Astrocyte of the cerebellum (primary cell): ENCODE data around the gene FAM168A.

ENCODE experiments used
- DNase-seq: peaks from one replicate; pipeline ENCODE4 v3.0.0-alpha.2; 2011; ENCODE audit warnings: low read depth
- H3K4me3 ChIP-seq: 2 replicates; pipeline ENCODE4 v1.5.1; 2011; ENCODE audit warnings: mild to moderate bottlenecking, low read depth, low read length, moderate library complexity
- in situ Hi-C: cut with HindIII; loops from 2 replicates; pipeline ENCODE4 v1.10.0; 2017; ENCODE audit warnings: low sequenced_read_pairs
- TF ChIP-seq, protein P1 (sequence below): IDR thresholded peaks from 2 replicates; pipeline ENCODE4 v1.5.1; 2012; ENCODE audit warnings: low read length, low read depth, moderate library complexity, mild to moderate bottlenecking; ENCODE audit errors: missing control alignments

Gene FAM168A

DNA sequence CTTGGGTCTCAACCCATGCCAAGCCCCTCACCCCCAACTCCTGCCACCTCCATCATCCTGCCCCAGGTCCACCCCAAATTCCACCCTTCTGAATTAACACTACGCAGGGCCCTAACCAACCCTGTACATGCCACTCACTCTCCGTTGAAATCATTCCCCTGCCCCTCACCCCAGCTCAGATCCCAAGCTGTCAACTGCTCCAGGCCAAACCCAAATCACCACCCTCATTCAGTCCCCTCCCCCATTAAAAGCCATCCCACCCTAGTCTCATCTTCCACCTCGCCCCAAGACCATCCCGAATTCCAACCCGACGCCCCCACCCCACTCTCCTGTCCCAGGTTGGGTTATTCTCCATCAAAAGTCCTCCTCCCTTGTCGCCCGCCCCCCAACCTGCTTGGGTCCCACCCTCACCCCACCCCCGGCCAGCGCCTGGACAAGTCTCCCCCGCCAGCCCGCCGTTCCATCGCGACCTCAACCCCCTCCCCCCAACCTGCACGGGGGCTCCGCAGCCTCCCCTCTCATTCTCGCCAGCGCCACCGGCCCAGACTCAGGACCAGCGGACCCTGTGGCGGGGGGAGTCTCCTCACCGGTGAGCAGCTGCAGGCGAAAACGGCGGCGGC lies 466 bp downstream of the FAM168A start:
- TF ChIP-seq, protein P1, sequence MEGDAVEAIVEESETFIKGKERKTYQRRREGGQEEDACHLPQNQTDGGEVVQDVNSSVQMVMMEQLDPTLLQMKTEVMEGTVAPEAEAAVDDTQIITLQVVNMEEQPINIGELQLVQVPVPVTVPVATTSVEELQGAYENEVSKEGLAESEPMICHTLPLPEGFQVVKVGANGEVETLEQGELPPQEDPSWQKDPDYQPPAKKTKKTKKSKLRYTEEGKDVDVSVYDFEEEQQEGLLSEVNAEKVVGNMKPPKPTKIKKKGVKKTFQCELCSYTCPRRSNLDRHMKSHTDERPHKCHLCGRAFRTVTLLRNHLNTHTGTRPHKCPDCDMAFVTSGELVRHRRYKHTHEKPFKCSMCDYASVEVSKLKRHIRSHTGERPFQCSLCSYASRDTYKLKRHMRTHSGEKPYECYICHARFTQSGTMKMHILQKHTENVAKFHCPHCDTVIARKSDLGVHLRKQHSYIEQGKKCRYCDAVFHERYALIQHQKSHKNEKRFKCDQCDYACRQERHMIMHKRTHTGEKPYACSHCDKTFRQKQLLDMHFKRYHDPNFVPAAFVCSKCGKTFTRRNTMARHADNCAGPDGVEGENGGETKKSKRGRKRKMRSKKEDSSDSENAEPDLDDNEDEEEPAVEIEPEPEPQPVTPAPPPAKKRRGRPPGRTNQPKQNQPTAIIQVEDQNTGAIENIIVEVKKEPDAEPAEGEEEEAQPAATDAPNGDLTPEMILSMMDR, result no peak
- peak overlapping the region; percentile 75 for H3K4me3 ChIP-seq
- DNase-seq, result no peak
- in situ Hi-C loops, result no loop called here

- DNase-seq, result no peak
- in situ Hi-C loops, result no loop called here
- peak overlapping the region; percentile 75 for H3K4me3 ChIP-seq
- TF ChIP-seq, protein P1, result no peak
These were observed 1.4 kb downstream of the FAM168A start for GRCh38 chr11:73596547-73596946.

DNA sequence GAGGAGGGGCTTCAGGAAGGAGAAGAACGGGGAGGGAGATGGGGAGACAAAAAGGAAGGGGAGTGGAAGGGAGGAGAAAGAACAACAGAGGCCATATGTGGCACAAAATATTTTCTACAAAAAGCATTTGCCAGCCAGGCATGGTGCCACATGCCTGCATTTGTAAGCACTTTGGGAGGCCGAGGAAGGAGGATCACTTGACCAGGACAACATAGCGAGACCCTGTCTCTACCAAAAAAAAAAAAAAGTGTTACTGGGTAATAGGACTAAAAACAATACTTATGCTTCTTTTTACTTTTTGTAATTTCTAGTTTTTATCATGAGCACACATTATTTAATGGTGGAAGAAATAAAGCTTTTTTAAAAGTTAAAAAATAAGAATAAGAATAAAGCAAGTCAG lies 5.3 kb downstream of the FAM168A start:
- in situ Hi-C loops, result no loop called here

GRCh38 chr11:73591743-73592142 lies 6.2 kb downstream of the FAM168A start:
- no peak overlapping the region for H3K4me3 ChIP-seq
- no peak for DNase-seq
- TF ChIP-seq, protein P1, result no peak
- in situ Hi-C loops, result no loop called here

More for the DNA sequence above, 5.3 kb downstream of the FAM168A start:
- DNase-seq, result no peak
- no peak overlapping the region for H3K4me3 ChIP-seq
- TF ChIP-seq, protein P1, result no peak

GRCh38 chr11:73590991-73591390 lies 6.9 kb downstream of the FAM168A start:
- no peak for DNase-seq
- in situ Hi-C loops, result no loop called here
- TF ChIP-seq, protein P1, result no peak
- H3K4me3 ChIP-seq, result no peak overlapping the region

GRCh38 chr11:73586791-73587190 lies 11.1 kb downstream of the FAM168A start:
- TF ChIP-seq, protein P1, result no peak
- DNase-seq, result no peak
- in situ Hi-C loops, result no loop called here
- no peak overlapping the region for H3K4me3 ChIP-seq
